ENCODE data around the gene PCSK9. TPM values are rescaled to one million over a fixed set of nuclear protein-coding genes. Genes with fewer than 3 reads are reported as not detected.
"Not testable (repeated sequence)": the region's sequence is repeated elsewhere in the genome, so short reads cannot be mapped to it uniquely, and the experiment has no call there.

Gene PCSK9
- polyA plus RNA-seq, 1 experiment, result 0.11 TPM

DNA sequence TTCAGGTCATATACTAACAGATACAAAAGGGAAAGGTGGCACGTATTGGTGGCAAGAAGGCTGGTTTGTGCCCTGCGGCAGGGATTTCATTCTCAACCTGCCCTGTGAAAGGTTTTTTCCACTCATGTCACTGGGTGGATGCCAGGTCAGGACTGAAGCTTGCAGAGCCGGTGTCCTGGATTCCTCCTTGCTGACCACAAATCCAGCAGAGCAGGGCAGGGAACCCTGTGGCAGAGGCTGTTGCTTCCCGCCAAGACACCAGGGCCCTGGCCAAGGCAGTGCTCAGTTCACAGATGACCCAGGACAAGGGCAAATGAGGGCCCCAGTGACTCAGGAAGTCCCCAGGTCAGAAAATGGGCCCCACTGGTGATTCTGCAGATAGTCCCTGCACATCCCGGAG, 24.2 kb upstream of the PCSK9 start:
- no peak for DNase-seq (ENCODE audit: low read depth)
- POLR2A ChIA-PET, result no interaction called here

DNA sequence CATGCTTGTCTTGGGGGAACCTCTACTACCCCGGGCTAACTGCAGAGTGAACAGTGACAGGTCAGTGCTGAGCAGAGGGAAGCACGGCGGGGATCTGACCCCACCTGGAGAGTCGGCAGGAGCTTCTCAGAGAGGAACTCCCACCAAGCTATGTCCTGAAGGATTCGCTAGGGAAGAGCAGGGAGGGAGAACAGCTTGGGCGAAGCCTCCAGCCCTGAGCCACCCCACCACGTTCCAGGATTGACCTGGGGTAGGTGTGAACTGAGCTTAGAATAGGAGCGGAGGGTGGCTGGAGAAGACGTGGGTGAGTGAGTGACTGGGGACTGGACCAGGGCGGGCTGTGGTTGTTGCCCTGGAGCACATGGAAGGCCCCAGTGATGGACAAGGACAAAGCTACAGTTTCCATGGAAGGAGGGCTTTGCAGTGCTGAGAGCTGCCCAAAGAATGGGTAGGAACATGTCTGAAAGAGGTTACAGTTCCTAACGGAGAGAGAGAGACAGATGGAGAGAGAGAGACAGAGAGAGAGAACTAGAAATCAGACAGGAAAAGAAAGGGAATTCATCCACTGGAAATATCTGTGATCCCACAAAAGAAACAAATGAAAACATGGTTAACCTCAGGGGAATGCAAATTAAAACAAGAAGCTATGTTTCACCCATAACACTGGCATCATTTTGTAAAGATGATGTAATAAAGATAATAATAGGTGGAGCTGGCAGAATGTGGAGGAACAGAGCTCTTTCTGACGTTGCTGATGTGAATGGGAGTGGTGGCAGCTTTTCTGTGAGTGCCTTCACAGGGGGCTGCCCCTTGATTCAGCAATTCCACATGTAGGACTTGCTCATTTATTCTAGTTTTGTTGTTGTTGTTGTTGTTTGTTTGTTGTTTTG, 23.4 kb upstream of the PCSK9 start:
- TF ChIP-seq CTCF (IDR thresholded peaks at IDR 0.05; ENCODE audit: insufficient read depth, low read depth, low read length), result no peak
- ChIA-PET POLR2A (no interaction called here), CTCF (interaction anchor here (0.7 to 12.4 kb wide), 7 partner anchors 19 to 67 kb away, joined by 3 to 228 read pairs (median 6); no protein-coding TSS in a partner anchor)
- DNase-seq (ENCODE audit: low read depth), result no peak
- Histone ChIP-seq H3K4me3 (ENCODE audit: low read depth, low read length) (no peak overlapping the region), H3K27me3 (ENCODE audit: control insufficient read depth, insufficient read depth, low read length) (peaks cover 16% of the 10 kb centered on the region), H3K36me3 (ENCODE audit: control insufficient read depth, insufficient read depth, low read length) (no peaks in the 10 kb centered on the region)

More for the DNA sequence above, 24.2 kb upstream of the PCSK9 start:
- Histone ChIP-seq H3K36me3 (ENCODE audit: control insufficient read depth, insufficient read depth, low read length) (no peaks in the 10 kb centered on the region), H3K4me3 (ENCODE audit: low read depth, low read length) (no peak overlapping the region), H3K27me3 (ENCODE audit: control insufficient read depth, insufficient read depth, low read length) (peaks cover 14% of the 10 kb centered on the region)
- TF ChIP-seq CTCF (IDR thresholded peaks at IDR 0.05; ENCODE audit: insufficient read depth, low read depth, low read length), result no peak
- CTCF ChIA-PET, result interaction anchor here (1.1 to 12.4 kb wide), 5 partner anchors 19 to 67 kb away, joined by 3 to 228 read pairs (median 8); no protein-coding TSS in a partner anchor

DNA sequence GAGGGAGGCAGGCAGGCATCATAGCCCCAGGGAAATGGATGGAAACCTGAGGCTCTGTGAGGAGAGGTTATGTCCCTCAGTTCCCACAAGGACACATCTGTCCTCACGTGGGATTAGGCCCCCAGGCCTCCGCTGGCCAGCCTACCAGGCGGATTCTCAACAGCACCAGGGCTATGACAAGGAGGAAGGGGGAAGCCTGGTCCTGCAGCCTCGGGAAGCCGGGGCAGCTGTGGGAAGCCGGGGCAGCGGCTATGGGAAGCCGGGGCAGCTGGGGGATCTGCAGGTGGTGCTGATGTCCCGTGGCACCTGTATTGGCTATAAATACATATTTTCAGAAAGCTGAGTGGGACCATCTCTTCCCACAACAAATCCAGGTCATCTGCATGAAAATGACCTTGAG, 21.0 kb upstream of the PCSK9 start:
- DNase-seq (ENCODE audit: low read depth), result no peak
- CTCF ChIA-PET, result interaction anchor here (1.1 to 12.4 kb wide), 3 partner anchors 10 to 70 kb away, joined by 3 to 228 read pairs (median 5); no protein-coding TSS in a partner anchor
- no peaks in the 10 kb centered on the region for H3K36me3 ChIP-seq (ENCODE audit: control insufficient read depth, insufficient read depth, low read length)
- no peak overlapping the region for H3K4me3 ChIP-seq (ENCODE audit: low read depth, low read length)
- POLR2A ChIA-PET, result no interaction called here
- peaks cover 16% of the 10 kb centered on the region for H3K27me3 ChIP-seq (ENCODE audit: control insufficient read depth, insufficient read depth, low read length)
- no peak for TF ChIP-seq CTCF (IDR thresholded peaks at IDR 0.05; ENCODE audit: insufficient read depth, low read depth, low read length)

- ChIA-PET POLR2A (no interaction called here), CTCF (interaction anchor here (0.6 to 12.4 kb wide), 31 partner anchors 9 to 357 kb away, joined by 3 to 228 read pairs (median 5); partner anchors contain the start of genes BSND and PCSK9)
- Histone ChIP-seq H3K4me3 (ENCODE audit: low read depth, low read length) (no peak overlapping the region), H3K36me3 (ENCODE audit: control insufficient read depth, insufficient read depth, low read length) (no peaks in the 10 kb centered on the region), H3K27me3 (ENCODE audit: control insufficient read depth, insufficient read depth, low read length) (peaks cover 4% of the 10 kb centered on the region)
- peak; percentile 40 for DNase-seq (ENCODE audit: low read depth)
- peak; percentile 97 for TF ChIP-seq CTCF (IDR thresholded peaks at IDR 0.05; ENCODE audit: insufficient read depth, low read depth, low read length)
Measured at GRCh38 chr1:55021942-55022546, 17.3 kb upstream of the PCSK9 start.

DNA sequence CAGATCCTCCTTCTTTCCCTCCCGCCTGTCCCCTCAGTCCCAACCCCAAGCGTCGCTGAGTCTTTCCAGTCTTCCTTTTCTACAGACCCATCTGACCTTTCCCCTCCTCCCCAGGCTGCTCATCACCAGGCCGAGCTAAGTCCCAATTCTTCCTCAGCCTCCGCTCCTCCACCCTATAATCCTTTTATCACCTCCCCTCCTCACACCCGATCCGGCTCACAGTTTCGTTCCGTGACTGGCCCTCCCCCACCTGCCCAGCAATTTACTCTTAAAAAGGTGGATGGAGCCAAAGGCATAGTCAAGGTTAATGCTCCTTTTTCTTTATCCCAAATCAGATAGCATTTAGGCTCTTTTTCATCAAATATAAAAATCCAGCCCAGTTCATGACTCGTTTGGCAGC, 15.2 kb upstream of the PCSK9 start:
- H3K4me3 ChIP-seq (ENCODE audit: low read depth, low read length); DNase-seq (ENCODE audit: low read depth); H3K36me3 ChIP-seq (ENCODE audit: control insufficient read depth, insufficient read depth, low read length); POLR2A ChIA-PET; CTCF ChIA-PET; H3K27me3 ChIP-seq (ENCODE audit: control insufficient read depth, insufficient read depth, low read length): not testable (repeated sequence)

DNA sequence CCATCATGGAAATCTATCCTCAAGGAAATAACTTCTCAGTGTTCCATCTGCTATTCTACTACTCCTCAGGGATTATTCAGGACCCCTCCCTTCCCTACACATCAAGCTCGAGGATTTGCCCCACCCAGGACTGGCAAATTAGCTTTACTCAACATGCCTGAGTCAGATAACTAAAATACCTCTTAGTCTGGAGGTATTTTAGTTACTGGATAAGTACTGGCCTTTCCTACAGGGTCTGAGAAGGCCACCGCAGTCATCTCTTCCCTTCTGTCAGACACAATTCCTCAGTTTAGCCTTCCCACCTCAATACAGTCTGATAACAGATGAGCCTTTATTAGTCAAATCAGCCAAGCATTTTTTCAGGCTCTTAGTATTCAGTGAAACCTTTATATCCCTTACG, 12.7 kb upstream of the PCSK9 start:
- POLR2A ChIA-PET; H3K4me3 ChIP-seq (ENCODE audit: low read depth, low read length); CTCF ChIA-PET; DNase-seq (ENCODE audit: low read depth); H3K27me3 ChIP-seq (ENCODE audit: control insufficient read depth, insufficient read depth, low read length); H3K36me3 ChIP-seq (ENCODE audit: control insufficient read depth, insufficient read depth, low read length): not testable (repeated sequence)

DNA sequence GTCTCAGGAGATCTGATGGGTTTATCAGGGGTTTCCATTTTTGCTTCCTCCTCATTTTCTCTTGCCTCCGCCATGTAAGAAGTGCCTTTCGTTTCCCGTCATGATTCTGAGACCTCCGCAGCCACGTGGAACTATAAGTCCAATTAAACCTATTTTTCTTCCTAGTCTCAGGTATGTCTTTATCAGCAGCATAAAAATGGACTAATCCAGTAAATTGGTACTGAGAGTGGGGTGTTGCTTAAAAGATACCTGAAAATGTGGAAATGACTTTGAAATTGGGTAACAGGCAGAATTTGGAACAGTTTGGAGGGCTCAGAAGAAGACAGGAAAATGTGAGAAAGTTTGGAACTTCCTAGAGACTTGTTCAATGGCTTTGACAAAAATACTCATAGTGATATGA, 8.2 kb upstream of the PCSK9 start:
- CTCF ChIA-PET, result interaction anchor here (6.4 kb wide), 1 partner anchor 9 kb away, joined by 35 read pairs; no protein-coding TSS in a partner anchor
- H3K27me3 ChIP-seq (ENCODE audit: control insufficient read depth, insufficient read depth, low read length), result peaks cover 15% of the 10 kb centered on the region
- POLR2A ChIA-PET; DNase-seq (ENCODE audit: low read depth); H3K36me3 ChIP-seq (ENCODE audit: control insufficient read depth, insufficient read depth, low read length); H3K4me3 ChIP-seq (ENCODE audit: low read depth, low read length): not testable (repeated sequence)

Data from BJ (cell line).